Fibroblast of skin of right quadriceps (primary cell): ENCODE measurements around the gene TTC27.
A peak's percentile ranks its signal among the peaks of the same experiment; 100 is the strongest.
"Not testable (repeated sequence)": the region's sequence is repeated elsewhere in the genome, so short reads cannot be mapped to it uniquely, and the experiment has no call there.

Source experiments
- DNase-seq: peaks from one replicate; pipeline ENCODE4 v3.0.0-alpha.2; 2013

TTC27 gene

DNA sequence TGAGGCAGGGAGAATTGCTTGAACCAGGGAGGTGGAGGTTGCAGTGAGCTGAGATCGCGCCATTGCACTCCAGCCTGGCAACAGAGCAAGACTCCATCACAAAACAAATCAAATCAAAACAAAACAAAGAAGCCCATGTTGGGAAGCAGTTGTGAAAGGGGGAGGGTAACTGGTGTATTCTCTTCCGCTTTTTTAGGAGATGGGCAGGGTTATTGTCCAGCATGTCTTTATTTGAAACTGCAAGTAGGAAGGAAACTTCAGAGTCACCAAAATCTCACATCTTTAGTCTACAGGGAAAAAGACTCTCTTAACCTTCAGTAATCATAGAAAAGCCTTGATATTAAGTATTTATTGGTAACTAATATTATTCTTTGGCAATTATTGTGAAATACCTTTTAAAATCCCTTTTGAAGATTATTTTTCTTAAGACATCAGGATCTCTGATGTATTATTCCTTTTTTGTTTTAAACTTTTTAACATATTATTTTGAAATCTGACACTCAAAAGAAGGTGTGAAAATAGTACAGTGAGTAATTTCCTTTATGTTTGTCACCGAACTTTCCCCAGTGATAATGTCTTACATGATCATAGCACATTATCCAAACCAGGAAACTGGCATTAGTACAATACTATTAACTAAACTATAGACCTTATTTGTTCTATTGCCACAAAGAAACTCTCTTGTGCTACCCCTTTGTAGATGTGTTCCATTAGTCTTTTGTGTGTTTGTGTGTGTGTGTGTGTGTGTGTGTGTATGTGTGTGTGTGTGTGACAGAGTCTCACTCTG is 234.6 kb downstream of the TTC27 start:
- DNase-seq = no peak

DNA sequence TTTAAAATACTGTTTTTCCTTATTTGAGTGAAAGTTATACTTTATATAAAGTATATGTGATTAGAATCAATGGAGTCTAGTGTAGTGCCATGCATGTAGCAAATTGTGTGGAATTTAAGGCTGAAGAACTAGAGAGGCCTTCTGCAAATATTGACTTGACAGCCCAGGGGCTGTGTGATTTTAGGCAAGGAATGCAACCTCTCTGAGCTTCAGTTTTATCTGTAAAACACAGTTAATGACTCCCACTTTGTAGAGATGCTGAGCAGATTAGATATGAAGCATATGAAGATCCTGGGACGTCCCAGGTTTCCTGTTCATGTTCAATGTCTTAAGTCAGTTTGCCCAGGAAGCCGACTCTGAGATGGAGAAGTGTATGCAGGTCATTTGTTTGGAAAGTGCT is 235.5 kb downstream of the TTC27 start:
- no peak for DNase-seq

DNA sequence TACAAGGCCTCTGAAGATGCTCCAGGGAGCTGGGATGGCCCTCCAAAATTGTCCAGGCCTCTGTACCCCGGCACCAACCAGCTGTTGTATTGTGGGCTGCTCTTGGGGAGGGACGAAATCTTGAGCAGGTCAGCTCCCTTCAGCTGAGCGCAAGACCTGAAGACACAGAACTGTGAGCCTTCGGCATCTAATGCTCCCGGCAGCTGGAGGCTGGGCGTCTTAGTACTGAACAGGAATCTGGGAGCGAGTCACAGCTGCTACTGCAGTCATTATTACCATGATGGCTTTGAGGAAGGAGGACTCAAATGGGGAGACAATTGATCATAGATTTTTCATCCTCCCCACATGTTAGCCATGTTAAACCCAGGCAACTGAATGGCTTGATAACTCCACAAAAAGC is 236.0 kb downstream of the TTC27 start:
- peak; percentile 42 for DNase-seq

DNA sequence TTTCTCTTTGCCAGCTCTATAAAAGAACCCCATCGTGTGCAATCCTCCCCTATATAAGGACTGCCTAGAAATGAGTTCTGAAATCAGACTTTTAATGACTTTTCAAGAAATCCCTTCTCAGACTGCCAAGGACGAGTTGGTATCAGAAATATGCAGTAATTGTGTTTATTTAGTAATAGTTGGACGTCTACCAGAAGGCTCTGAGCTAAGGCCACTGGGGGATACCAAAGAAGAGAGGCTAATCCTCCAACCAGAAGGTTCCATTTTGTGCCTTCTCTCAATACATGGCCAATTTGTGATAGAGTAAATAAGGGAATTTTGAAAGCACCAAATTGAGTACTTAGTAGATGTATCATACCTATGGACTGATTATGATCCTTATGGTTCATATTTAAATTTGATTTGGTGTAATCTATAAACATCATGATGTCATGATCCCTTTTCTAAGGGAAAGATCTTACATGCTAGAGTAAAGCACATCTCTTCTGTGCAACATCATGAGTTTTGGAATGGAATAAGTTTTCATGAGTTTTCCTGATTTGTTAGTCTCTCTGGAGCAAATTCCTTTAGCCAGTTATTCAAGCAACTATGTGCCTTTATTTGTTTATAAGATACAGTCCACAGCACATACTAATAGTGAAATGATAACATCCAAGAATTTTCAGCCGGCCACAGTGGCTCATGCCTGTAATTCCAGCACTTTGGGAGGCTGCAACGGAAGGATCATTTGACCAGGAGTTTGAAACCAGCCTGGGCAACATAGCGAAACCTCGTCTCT is 236.7 kb downstream of the TTC27 start:
- DNase-seq = peak; percentile 88

DNA sequence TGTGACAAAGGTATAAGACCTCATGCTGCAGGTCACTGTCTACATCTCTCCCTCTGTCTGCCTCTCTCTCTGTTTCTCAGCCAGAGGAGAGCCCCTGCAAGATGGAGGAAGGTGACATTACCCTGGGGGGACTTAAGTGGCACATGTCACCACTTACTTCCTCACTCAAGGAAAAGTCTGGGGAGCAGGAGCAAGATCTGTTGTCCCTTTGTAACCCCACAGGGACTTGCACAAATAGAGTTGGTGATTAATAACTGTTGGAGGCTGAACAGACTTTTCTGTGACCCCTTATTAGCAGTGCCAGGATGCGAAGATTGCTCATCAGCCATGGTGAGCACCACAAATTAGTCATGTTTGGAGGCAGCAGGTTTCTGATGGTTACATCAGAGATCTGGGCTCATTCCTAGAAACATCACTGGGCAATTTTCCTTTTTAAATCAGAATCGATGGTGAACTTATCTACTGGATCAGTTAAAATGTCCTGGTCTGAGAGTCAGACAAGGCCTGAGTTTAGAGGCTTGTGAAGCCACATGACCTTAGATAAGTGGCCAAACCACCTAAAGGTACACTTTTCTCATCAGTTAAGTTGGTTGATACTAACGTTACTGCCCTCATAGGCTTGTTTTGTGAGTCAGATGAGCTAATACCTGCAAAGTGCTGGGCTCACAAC is 237.7 kb downstream of the TTC27 start:
- DNase-seq = peak; percentile 97

DNA sequence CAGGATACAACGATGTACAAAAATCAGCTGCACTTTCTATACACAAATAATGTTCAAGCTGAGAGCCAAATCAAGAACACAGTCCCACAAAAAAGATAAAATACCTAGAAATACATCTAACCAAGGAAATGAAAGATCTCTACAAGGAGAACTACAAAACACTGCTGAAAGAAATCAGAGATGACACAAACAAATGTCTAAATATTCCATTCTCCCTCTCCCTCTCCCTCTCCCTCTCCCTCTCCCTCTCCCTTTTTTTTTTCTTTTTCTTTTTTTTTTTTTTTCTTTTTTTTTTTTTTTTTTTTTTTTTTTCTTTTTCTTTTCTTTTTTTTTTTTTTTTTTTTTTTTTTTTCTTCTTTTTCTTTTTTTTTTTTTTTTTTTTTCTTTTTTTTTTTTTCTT is 238.6 kb downstream of the TTC27 start:
- not testable (repeated sequence) for DNase-seq
